ENCODE measurements around the gene CA4. TPM values are rescaled to one million over a fixed set of nuclear protein-coding genes. Genes with fewer than 3 reads are reported as not detected.
"Not testable (repeated sequence)": the region's sequence is repeated elsewhere in the genome, so short reads cannot be mapped to it uniquely, and the experiment has no call there.

CA4 gene
- total RNA-seq, 2 donors from 2014 or later: not detected

- H3K36me3 Mint-ChIP-seq: no peaks in the 10 kb centered on the region
- no peak for ATAC-seq
Observed at GRCh38 chr17:60167065-60167741, 17.4 kb downstream of the CA4 start.

GRCh38 chr17:60168654-60169053 lies 18.9 kb downstream of the CA4 start:
- DNase-seq (ENCODE audit: low spot score) (no peak), ATAC-seq (no peak)
- Mint-ChIP-seq H3K4me3 (no peak overlapping the region), H3K36me3 (no peaks in the 10 kb centered on the region), H3K9me3 (no peaks in the 10 kb centered on the region), H3K4me1 (ENCODE audit: low read depth in 2 of 2) (peaks cover 23 to 24% of the 10 kb centered on the region in 2 donors), H3K27me3 (peaks cover 0 to 4% of the 10 kb centered on the region in 2 donors), H3K27ac (peak overlapping the region in 1 of 2 donors; percentile 43)

More at GRCh38 chr17:60167065-60167741, 17.4 kb downstream of the CA4 start:
- no peak for DNase-seq (ENCODE audit: low spot score)
- H3K4me1 Mint-ChIP-seq (ENCODE audit: low read depth in 2 of 2): peaks cover 23 to 24% of the 10 kb centered on the region in 2 donors
- H3K27me3 Mint-ChIP-seq: peaks cover 0 to 8% of the 10 kb centered on the region in 2 donors
- no peak overlapping the region for H3K4me3 Mint-ChIP-seq
- H3K9me3 Mint-ChIP-seq: no peaks in the 10 kb centered on the region
- H3K27ac Mint-ChIP-seq: peak overlapping the region; percentile 13 to 68

- H3K4me1 Mint-ChIP-seq (ENCODE audit: low read depth in 2 of 2): peaks cover 23 to 24% of the 10 kb centered on the region in 2 donors
- H3K36me3 Mint-ChIP-seq: no peaks in the 10 kb centered on the region
- H3K9me3 Mint-ChIP-seq: no peaks in the 10 kb centered on the region
- peak overlapping the region; percentile 76 to 91 for H3K27ac Mint-ChIP-seq
- DNase-seq (ENCODE audit: low spot score) (peak; percentile 79), ATAC-seq (peak; percentile 86 to 87)
- no peaks in the 10 kb centered on the region for H3K27me3 Mint-ChIP-seq
- peak overlapping the region; percentile 68 for H3K4me3 Mint-ChIP-seq
Observed at GRCh38 chr17:60169921-60170817, 20.4 kb downstream of the CA4 start.

- ATAC-seq (peak in 1 of 2 donors; percentile 17), DNase-seq (ENCODE audit: low spot score) (no peak)
- Mint-ChIP-seq H3K27ac (peak overlapping the region; percentile 76 to 91), H3K36me3 (no peaks in the 10 kb centered on the region), H3K4me1 (ENCODE audit: low read depth in 2 of 2) (peaks cover 17 to 23% of the 10 kb centered on the region in 2 donors), H3K27me3 (no peaks in the 10 kb centered on the region), H3K9me3 (no peaks in the 10 kb centered on the region), H3K4me3 (peak overlapping the region; percentile 68)
Observed at GRCh38 chr17:60170835-60171752, 21.3 kb downstream of the CA4 start.

GRCh38 chr17:60171753-60172079 lies 21.9 kb downstream of the CA4 start:
- no peak overlapping the region for H3K4me3 Mint-ChIP-seq
- no peak for ATAC-seq
- H3K27ac Mint-ChIP-seq: peak overlapping the region in 1 of 2 donors; percentile 49
- H3K9me3 Mint-ChIP-seq: no peaks in the 10 kb centered on the region
- no peaks in the 10 kb centered on the region for H3K36me3 Mint-ChIP-seq
- DNase-seq (ENCODE audit: low spot score): no peak
- peaks cover 13 to 23% of the 10 kb centered on the region in 2 donors for H3K4me1 Mint-ChIP-seq (ENCODE audit: low read depth in 2 of 2)
- no peaks in the 10 kb centered on the region for H3K27me3 Mint-ChIP-seq

- ATAC-seq: no peak
- no peaks in the 10 kb centered on the region for H3K27me3 Mint-ChIP-seq
Observed at GRCh38 chr17:60173304-60173819, 23.6 kb downstream of the CA4 start.

GRCh38 chr17:60174035-60174434 lies 24.3 kb downstream of the CA4 start:
- peak overlapping the region in 1 of 2 donors; percentile 16 for H3K27ac Mint-ChIP-seq
- no peaks in the 10 kb centered on the region for H3K27me3 Mint-ChIP-seq
- ATAC-seq (no peak), DNase-seq (ENCODE audit: low spot score) (no peak)
- no peaks in the 10 kb centered on the region for H3K36me3 Mint-ChIP-seq
- H3K4me3 Mint-ChIP-seq: no peak overlapping the region
- H3K4me1 Mint-ChIP-seq (ENCODE audit: low read depth in 2 of 2): peaks cover 13 to 17% of the 10 kb centered on the region in 2 donors
- H3K9me3 Mint-ChIP-seq: no peaks in the 10 kb centered on the region

More at GRCh38 chr17:60173304-60173819, 23.6 kb downstream of the CA4 start:
- Mint-ChIP-seq H3K27ac (peak overlapping the region in 1 of 2 donors; percentile 16), H3K36me3 (no peaks in the 10 kb centered on the region), H3K9me3 (no peaks in the 10 kb centered on the region), H3K4me1 (ENCODE audit: low read depth in 2 of 2) (peaks cover 13 to 17% of the 10 kb centered on the region in 2 donors), H3K4me3 (no peak overlapping the region)
- no peak for DNase-seq (ENCODE audit: low spot score)

- H3K4me1 Mint-ChIP-seq (ENCODE audit: low read depth in 2 of 2): peaks cover 10 to 14% of the 10 kb centered on the region in 2 donors
- H3K27ac Mint-ChIP-seq; H3K27me3 Mint-ChIP-seq; ATAC-seq; H3K36me3 Mint-ChIP-seq; H3K4me3 Mint-ChIP-seq; DNase-seq (ENCODE audit: low spot score); H3K9me3 Mint-ChIP-seq: not testable (repeated sequence)
Observed at GRCh38 chr17:60174767-60175166, 25.0 kb downstream of the CA4 start.

- not testable (repeated sequence) for H3K27me3 Mint-ChIP-seq; ATAC-seq; H3K4me1 Mint-ChIP-seq (ENCODE audit: low read depth in 2 of 2); DNase-seq (ENCODE audit: low spot score); H3K27ac Mint-ChIP-seq; H3K4me3 Mint-ChIP-seq; H3K9me3 Mint-ChIP-seq; H3K36me3 Mint-ChIP-seq
Observed at GRCh38 chr17:60176763-60177162, 27.0 kb downstream of the CA4 start.

- H3K4me1 Mint-ChIP-seq (ENCODE audit: low read depth in 2 of 2); ATAC-seq; H3K9me3 Mint-ChIP-seq: not testable (repeated sequence)
Observed at GRCh38 chr17:60178180-60178579, 28.4 kb downstream of the CA4 start.

GRCh38 chr17:60180380-60180779 lies 30.6 kb downstream of the CA4 start:
- H3K9me3 Mint-ChIP-seq, H3K36me3 Mint-ChIP-seq: not testable (repeated sequence)

More at GRCh38 chr17:60178180-60178579, 28.4 kb downstream of the CA4 start:
- H3K27me3 Mint-ChIP-seq; DNase-seq (ENCODE audit: low spot score); H3K4me3 Mint-ChIP-seq; H3K36me3 Mint-ChIP-seq; H3K27ac Mint-ChIP-seq: not testable (repeated sequence)

GRCh38 chr17:60186372-60186771 lies 36.6 kb downstream of the CA4 start:
- H3K4me1 Mint-ChIP-seq (ENCODE audit: low read depth in 2 of 2); H3K27me3 Mint-ChIP-seq; ATAC-seq; H3K27ac Mint-ChIP-seq; H3K4me3 Mint-ChIP-seq; H3K36me3 Mint-ChIP-seq; DNase-seq (ENCODE audit: low spot score); H3K9me3 Mint-ChIP-seq: not testable (repeated sequence)

More at GRCh38 chr17:60180380-60180779, 30.6 kb downstream of the CA4 start:
- not testable (repeated sequence) for DNase-seq (ENCODE audit: low spot score); H3K4me1 Mint-ChIP-seq (ENCODE audit: low read depth in 2 of 2); H3K27me3 Mint-ChIP-seq; H3K27ac Mint-ChIP-seq; ATAC-seq; H3K4me3 Mint-ChIP-seq

All from natural killer cell treated with Interleukin-12 subunit alpha and Interleukin-12 subunit beta and Interleukin-15 and Interleukin-18, amount 100 ng/mL, for 72 hours (primary cell).